Mesenchymal stem cell (in vitro differentiated cells and primary cell): ENCODE measurements around the gene RPL39. TPM values are rescaled to one million over a fixed set of nuclear protein-coding genes. Genes with fewer than 3 reads are reported as not detected.
"Not testable (repeated sequence)": the region's sequence is repeated elsewhere in the genome, so short reads cannot be mapped to it uniquely, and the experiment has no call there.

Experiments
- DNase-seq: peaks from one replicate; pipeline ENCODE4 v3.0.0-alpha.2; 2013
- H2AFZ ChIP-seq: one replicate; pipeline ENCODE4 v1.6.1; 2013; ENCODE audit warnings: low read depth, mild to moderate bottlenecking, control low read depth, inconsistent platforms, low read length, moderate library complexity
- H2AK5ac ChIP-seq: 2 replicates; pipeline ENCODE4 v1.6.1; 2013; ENCODE audit warnings: low read length, moderate library complexity, mild to moderate bottlenecking, inconsistent platforms; ENCODE audit not compliant: severe bottlenecking
- H2BK120ac ChIP-seq: one replicate; pipeline ENCODE4 v1.6.1; 2013; ENCODE audit warnings: low read depth, mild to moderate bottlenecking, inconsistent platforms, low read length, moderate library complexity
- H2BK12ac ChIP-seq, 2 experiments: one replicate each; pipeline ENCODE4 v1.6.1; 2013; ENCODE audit warnings: inconsistent platforms in 2 of 2, low read length in 2 of 2, mild to moderate bottlenecking in 2 of 2, moderate library complexity in 2 of 2, control low read depth in 1 of 2
- H2BK15ac ChIP-seq: one replicate; pipeline ENCODE4 v1.6.1; 2013; ENCODE audit warnings: mild to moderate bottlenecking, low read depth, inconsistent platforms; ENCODE audit not compliant: poor library complexity, severe bottlenecking
- H2BK5ac ChIP-seq: 2 replicates; pipeline ENCODE4 v1.6.1; 2013; ENCODE audit warnings: low read depth, mild to moderate bottlenecking, low read length, control low read depth, inconsistent platforms; ENCODE audit not compliant: poor library complexity, severe bottlenecking
- H3K14ac ChIP-seq, 2 experiments: one replicate each; pipeline ENCODE4 v1.6.1; 2013; ENCODE audit warnings: inconsistent platforms in 2 of 2, low read length in 2 of 2, control low read depth in 1 of 2, mild to moderate bottlenecking in 1 of 2, moderate library complexity in 1 of 2
- H3K18ac ChIP-seq, 2 experiments: one replicate each; pipeline ENCODE4 v1.6.1; 2013; ENCODE audit warnings: inconsistent platforms in 2 of 2, low read length in 2 of 2, control low read depth in 1 of 2, low read depth in 1 of 2, mild to moderate bottlenecking in 1 of 2
- H3K23ac ChIP-seq, 2 experiments: one replicate each; pipeline ENCODE4 v1.6.1; 2013; ENCODE audit warnings: inconsistent platforms in 2 of 2, low read length in 2 of 2, mild to moderate bottlenecking in 2 of 2, moderate library complexity in 2 of 2, control low read depth in 1 of 2
- H3K27ac ChIP-seq: 2 replicates; pipeline ENCODE4 v1.5.1; 2013; ENCODE audit warnings: mild to moderate bottlenecking, moderate library complexity, low read length, control low read depth, inconsistent platforms; ENCODE audit not compliant: poor library complexity, severe bottlenecking
- H3K27me3 ChIP-seq, 2 experiments: 2 replicates each; pipeline versions ENCODE4 v1.6.1 to v1.7.0; 2013; ENCODE audit warnings: low read length in 2 of 2, mild to moderate bottlenecking in 2 of 2, moderate library complexity in 2 of 2, control low read depth in 1 of 2, inconsistent platforms in 1 of 2; ENCODE audit not compliant: control insufficient read depth in 1 of 2, insufficient read depth in 1 of 2
- H3K36me3 ChIP-seq, 2 experiments: 2 replicates each; pipeline versions ENCODE4 v1.6.1 to v1.7.0; 2013; ENCODE audit warnings: low read length in 2 of 2, control low read depth in 1 of 2, inconsistent platforms in 1 of 2, low read depth in 1 of 2, mild to moderate bottlenecking in 1 of 2; ENCODE audit not compliant: insufficient read depth in 2 of 2, control insufficient read depth in 1 of 2
- H3K4ac ChIP-seq, 2 experiments: one replicate each; pipeline ENCODE4 v1.6.1; 2013; ENCODE audit warnings: inconsistent platforms in 2 of 2, low read length in 2 of 2, mild to moderate bottlenecking in 2 of 2, moderate library complexity in 2 of 2, control low read depth in 1 of 2, low read depth in 1 of 2
- H3K4me1 ChIP-seq: 2 replicates; pipeline ENCODE4 v1.6.1; 2013; ENCODE audit warnings: low read depth, low read length, control low read depth; ENCODE audit not compliant: control insufficient read depth, insufficient read depth
- H3K4me2 ChIP-seq: 2 replicates; pipeline ENCODE4 v1.6.1; 2013; ENCODE audit warnings: low read length, mild to moderate bottlenecking, inconsistent platforms; ENCODE audit not compliant: poor library complexity, severe bottlenecking
- H3K4me3 ChIP-seq, 2 experiments: 2 replicates each; pipeline versions ENCODE4 v1.5.1 to v1.7.0; 2013; ENCODE audit warnings: low read length in 2 of 2, mild to moderate bottlenecking in 2 of 2, control low read depth in 1 of 2, low read depth in 1 of 2; ENCODE audit not compliant: insufficient read depth in 1 of 2
- H3K79me1 ChIP-seq: replicated peaks from 2 replicates; pipeline ENCODE4 v1.6.1; 2013; ENCODE audit warnings: mild to moderate bottlenecking, control low read depth, low read length, inconsistent platforms; ENCODE audit not compliant: poor library complexity, severe bottlenecking
- H3K9ac ChIP-seq: 2 replicates; pipeline ENCODE4 v1.7.0; 2013; ENCODE audit warnings: mild to moderate bottlenecking, low read length, moderate library complexity
- H3K9me3 ChIP-seq: 2 replicates; pipeline ENCODE4 v1.7.0; 2013; ENCODE audit warnings: mild to moderate bottlenecking, low read length; ENCODE audit not compliant: control insufficient read depth
- H4K8ac ChIP-seq: one replicate; pipeline ENCODE4 v1.6.1; 2013; ENCODE audit warnings: inconsistent platforms, mild to moderate bottlenecking, low read length, moderate library complexity
- H4K91ac ChIP-seq: one replicate; pipeline ENCODE4 v1.6.1; 2013; ENCODE audit warnings: mild to moderate bottlenecking, low read length, inconsistent platforms
- WGBS: methylation state at CpG from one replicate; pipeline ENCODE4 v1.1.7; 2013; ENCODE audit warnings: mixed read lengths; 5-methylcytosine and 5-hydroxymethylcytosine counted together
- small RNA-seq: library from polyadenylated mRNA; stranded (forward); fragments of <200 nt; extraction: miRNeasy Mini kit (QIAGEN cat#:217004); gene quantifications from one replicate; pipeline ENCODE3, GENCODE V24; 2013; ENCODE audit warnings: low read depth

The RPL39 gene

GRCh38 chrX:119750131-119750530 is 41.3 kb downstream of the RPL39 start:
- H3K14ac ChIP-seq, H3K4ac ChIP-seq, H2AK5ac ChIP-seq, H3K27ac ChIP-seq, H2BK15ac ChIP-seq, H3K27me3 ChIP-seq, H3K9me3 ChIP-seq, H4K91ac ChIP-seq, H2AFZ ChIP-seq, H3K36me3 ChIP-seq, H4K8ac ChIP-seq, H3K4me1 ChIP-seq, H3K4me3 ChIP-seq, H3K23ac ChIP-seq, H3K18ac ChIP-seq, DNase-seq, H3K4me2 ChIP-seq, H2BK12ac ChIP-seq, H3K9ac ChIP-seq, H2BK120ac ChIP-seq, H2BK5ac ChIP-seq, H3K79me1 ChIP-seq: not testable (repeated sequence)
- WGBS = 89% methylated on average over 5 of the region's 9 CpGs

- Histone ChIP-seq H2BK120ac (no peak overlapping the region), H2BK15ac (no peak overlapping the region), H3K14ac (no peak overlapping the region), H2AK5ac (no peak overlapping the region), H3K18ac (no peak overlapping the region), H3K79me1 (no peaks in the 10 kb centered on the region), H4K8ac (no peak overlapping the region), H3K4ac (no peak overlapping the region), H3K23ac (no peak overlapping the region), H3K4me1 (no peaks in the 10 kb centered on the region), H2AFZ (no peak overlapping the region), H3K27me3 (peaks cover 0 to 5% of the 10 kb centered on the region in 2 experiments), H2BK12ac (no peak overlapping the region), H3K9me3 (no peaks in the 10 kb centered on the region), H3K4me3 (no peak overlapping the region), H3K4me2 (no peak overlapping the region), H3K27ac (no peak overlapping the region), H2BK5ac (no peak overlapping the region), H3K36me3 (no peaks in the 10 kb centered on the region), H3K9ac (no peak overlapping the region), H4K91ac (no peak overlapping the region)
- no peak for DNase-seq
- 92% methylated on average over 2 of the region's 4 CpGs for WGBS
These were observed 46.1 kb downstream of the RPL39 start for GRCh38 chrX:119745283-119745848.

GRCh38 chrX:119738742-119739141 is 52.7 kb downstream of the RPL39 start:
- WGBS = 64% methylated on average over 5 of the region's 5 CpGs
- no peak overlapping the region for H2BK15ac ChIP-seq

More at GRCh38 chrX:119738742-119739141, 52.7 kb downstream of the RPL39 start:
- no peaks in the 10 kb centered on the region for H3K79me1 ChIP-seq
- no peaks in the 10 kb centered on the region for H3K36me3 ChIP-seq
- peaks cover 0 to under 1% of the 10 kb centered on the region in 2 experiments for H3K27me3 ChIP-seq
- no peak overlapping the region for H3K27ac ChIP-seq
- H3K18ac ChIP-seq = no peak overlapping the region
- no peak overlapping the region for H3K14ac ChIP-seq
- H4K8ac ChIP-seq = no peak overlapping the region
- H3K9me3 ChIP-seq = no peaks in the 10 kb centered on the region
- no peak overlapping the region for H2BK120ac ChIP-seq
- H3K4me3 ChIP-seq = no peak overlapping the region
- DNase-seq = no peak
- no peak overlapping the region for H3K23ac ChIP-seq
- H3K4me2 ChIP-seq = no peak overlapping the region
- H2AFZ ChIP-seq = no peak overlapping the region
- peaks cover 9% of the 10 kb centered on the region for H3K4me1 ChIP-seq
- no peak overlapping the region for H2BK5ac ChIP-seq
- H4K91ac ChIP-seq = no peak overlapping the region
- no peak overlapping the region for H2BK12ac ChIP-seq
- H3K9ac ChIP-seq = no peak overlapping the region
- H2AK5ac ChIP-seq = no peak overlapping the region
- H3K4ac ChIP-seq = no peak overlapping the region

Small RNA genes lying within 50 kb of the gene (small RNA-seq; reads per million reads assigned to genes)
- gene SNORA69 = not detected
